Measurements from ENCODE around the gene LDAF1.
"Not testable (repeated sequence)": the region's sequence is repeated elsewhere in the genome, so short reads cannot be mapped to it uniquely, and the experiment has no call there.

LDAF1 gene

GRCh38 chr16:21169249-21169981, 10.9 kb downstream of the LDAF1 start:
- Histone ChIP-seq H3K36me3 (ENCODE audit: insufficient read depth, low read length) (peaks cover 19% of the 10 kb centered on the region; the same call in 1 of the 2 replicates), H3K9me3 (ENCODE audit: control insufficient read depth, insufficient read depth, low read length) (no peaks in the 10 kb centered on the region), H3K4me1 (ENCODE audit: insufficient read depth, low read length) (no peaks in the 10 kb centered on the region), H3K9ac (ENCODE audit: low read depth, low read length) (no peak overlapping the region)

- not testable (repeated sequence) for H3K9me3 ChIP-seq (ENCODE audit: control insufficient read depth, insufficient read depth, low read length); H3K4me1 ChIP-seq (ENCODE audit: insufficient read depth, low read length); H3K9ac ChIP-seq (ENCODE audit: low read depth, low read length)
- peaks cover 24% of the 10 kb centered on the region for H3K36me3 ChIP-seq (ENCODE audit: insufficient read depth, low read length)
Observed at GRCh38 chr16:21170116-21170515, 11.6 kb downstream of the LDAF1 start.

- no peaks in the 10 kb centered on the region for H3K4me1 ChIP-seq (ENCODE audit: insufficient read depth, low read length)
- H3K9me3 ChIP-seq (ENCODE audit: control insufficient read depth, insufficient read depth, low read length), result no peaks in the 10 kb centered on the region
- H3K36me3 ChIP-seq (ENCODE audit: insufficient read depth, low read length), result peaks cover 36% of the 10 kb centered on the region
- no peak overlapping the region for H3K9ac ChIP-seq (ENCODE audit: low read depth, low read length)
Observed at GRCh38 chr16:21172650-21173049, 14.2 kb downstream of the LDAF1 start.

GRCh38 chr16:21175397-21175796, 16.9 kb downstream of the LDAF1 start:
- Histone ChIP-seq H3K9ac (ENCODE audit: low read depth, low read length) (no peak overlapping the region), H3K4me1 (ENCODE audit: insufficient read depth, low read length) (no peaks in the 10 kb centered on the region), H3K9me3 (ENCODE audit: control insufficient read depth, insufficient read depth, low read length) (peaks cover 8% of the 10 kb centered on the region; the same call in 1 of the 2 replicates), H3K36me3 (ENCODE audit: insufficient read depth, low read length) (peaks cover 49% of the 10 kb centered on the region)

- H3K36me3 ChIP-seq (ENCODE audit: insufficient read depth, low read length), result peaks cover 45% of the 10 kb centered on the region
- H3K9me3 ChIP-seq (ENCODE audit: control insufficient read depth, insufficient read depth, low read length), result peaks cover 10% of the 10 kb centered on the region; the same call in 1 of the 2 replicates
- no peak overlapping the region for H3K9ac ChIP-seq (ENCODE audit: low read depth, low read length)
- H3K4me1 ChIP-seq (ENCODE audit: insufficient read depth, low read length), result no peaks in the 10 kb centered on the region
Observed at GRCh38 chr16:21179126-21179982, 20.9 kb downstream of the LDAF1 start.

GRCh38 chr16:21179983-21180365, 21.5 kb downstream of the LDAF1 start:
- Histone ChIP-seq H3K36me3 (ENCODE audit: insufficient read depth, low read length) (peaks cover 41% of the 10 kb centered on the region), H3K4me1 (ENCODE audit: insufficient read depth, low read length) (no peaks in the 10 kb centered on the region), H3K9ac (ENCODE audit: low read depth, low read length) (no peak overlapping the region), H3K9me3 (ENCODE audit: control insufficient read depth, insufficient read depth, low read length) (peaks cover 10% of the 10 kb centered on the region; the same call in 1 of the 2 replicates)

- no peak overlapping the region for H3K9ac ChIP-seq (ENCODE audit: low read depth, low read length)
- no peaks in the 10 kb centered on the region; the same call in 1 of the 2 replicates for H3K4me1 ChIP-seq (ENCODE audit: insufficient read depth, low read length)
- peaks cover 22% of the 10 kb centered on the region for H3K36me3 ChIP-seq (ENCODE audit: insufficient read depth, low read length)
- peaks cover 2% of the 10 kb centered on the region; the same call in 1 of the 2 replicates for H3K9me3 ChIP-seq (ENCODE audit: control insufficient read depth, insufficient read depth, low read length)
Observed at GRCh38 chr16:21183995-21184394, 25.5 kb downstream of the LDAF1 start.

- Histone ChIP-seq H3K9ac (ENCODE audit: low read depth, low read length) (no peak overlapping the region), H3K36me3 (ENCODE audit: insufficient read depth, low read length) (peaks cover 14% of the 10 kb centered on the region), H3K9me3 (ENCODE audit: control insufficient read depth, insufficient read depth, low read length) (peaks cover 2% of the 10 kb centered on the region; the same call in 1 of the 2 replicates), H3K4me1 (ENCODE audit: insufficient read depth, low read length) (no peaks in the 10 kb centered on the region; the same call in 1 of the 2 replicates)
Observed at GRCh38 chr16:21184834-21185233, 26.4 kb downstream of the LDAF1 start.

- Histone ChIP-seq H3K9me3 (ENCODE audit: control insufficient read depth, insufficient read depth, low read length) (0 out of 2 replicates have a peak, but pooled peaks cover 2% of the 10 kb centered on the region), H3K9ac (ENCODE audit: low read depth, low read length) (no peak overlapping the region), H3K36me3 (ENCODE audit: insufficient read depth, low read length) (peaks cover 8% of the 10 kb centered on the region), H3K4me1 (ENCODE audit: insufficient read depth, low read length) (no peaks in the 10 kb centered on the region; the same call in 1 of the 2 replicates)
Observed at GRCh38 chr16:21185659-21186325, 27.3 kb downstream of the LDAF1 start.

- Histone ChIP-seq H3K36me3 (ENCODE audit: insufficient read depth, low read length) (peaks cover 4% of the 10 kb centered on the region; the same call in 1 of the 2 replicates), H3K9ac (ENCODE audit: low read depth, low read length) (no peak overlapping the region), H3K9me3 (ENCODE audit: control insufficient read depth, insufficient read depth, low read length) (0 out of 2 replicates have a peak, but pooled peaks cover 2% of the 10 kb centered on the region), H3K4me1 (ENCODE audit: insufficient read depth, low read length) (no peaks in the 10 kb centered on the region; the same call in 1 of the 2 replicates)
Observed at GRCh38 chr16:21186326-21186691, 27.8 kb downstream of the LDAF1 start.

- Histone ChIP-seq H3K36me3 (ENCODE audit: insufficient read depth, low read length) (no peaks in the 10 kb centered on the region), H3K9me3 (ENCODE audit: control insufficient read depth, insufficient read depth, low read length) (no peaks in the 10 kb centered on the region), H3K4me1 (ENCODE audit: insufficient read depth, low read length) (no peaks in the 10 kb centered on the region; the same call in 1 of the 2 replicates), H3K9ac (ENCODE audit: low read depth, low read length) (no peak overlapping the region)
Observed at GRCh38 chr16:21189311-21189710, 30.8 kb downstream of the LDAF1 start.

- no peaks in the 10 kb centered on the region for H3K36me3 ChIP-seq (ENCODE audit: insufficient read depth, low read length)
- no peaks in the 10 kb centered on the region for H3K9me3 ChIP-seq (ENCODE audit: control insufficient read depth, insufficient read depth, low read length)
- H3K9ac ChIP-seq (ENCODE audit: low read depth, low read length), result no peak overlapping the region
- no peaks in the 10 kb centered on the region; the same call in 1 of the 2 replicates for H3K4me1 ChIP-seq (ENCODE audit: insufficient read depth, low read length)
Observed at GRCh38 chr16:21190013-21190412, 31.5 kb downstream of the LDAF1 start.

GRCh38 chr16:21190599-21190998, 32.1 kb downstream of the LDAF1 start:
- Histone ChIP-seq H3K9me3 (ENCODE audit: control insufficient read depth, insufficient read depth, low read length) (no peaks in the 10 kb centered on the region), H3K36me3 (ENCODE audit: insufficient read depth, low read length) (no peaks in the 10 kb centered on the region), H3K9ac (ENCODE audit: low read depth, low read length) (no peak overlapping the region), H3K4me1 (ENCODE audit: insufficient read depth, low read length) (no peaks in the 10 kb centered on the region; the same call in 1 of the 2 replicates)

GRCh38 chr16:21192991-21193390, 34.5 kb downstream of the LDAF1 start:
- Histone ChIP-seq H3K4me1 (ENCODE audit: insufficient read depth, low read length) (no peaks in the 10 kb centered on the region), H3K9ac (ENCODE audit: low read depth, low read length) (no peak overlapping the region), H3K36me3 (ENCODE audit: insufficient read depth, low read length) (no peaks in the 10 kb centered on the region), H3K9me3 (ENCODE audit: control insufficient read depth, insufficient read depth, low read length) (no peaks in the 10 kb centered on the region)

Measured in ES-I3 (cell line).